Measurements from ENCODE around the gene NSUN3. TPM values are rescaled to one million over a fixed set of nuclear protein-coding genes. Genes with fewer than 3 reads are reported as not detected.

The NSUN3 gene
- polyA plus RNA-seq, 6 donors from 2014 or later = 12.0 to 17.9 (median 14.9) TPM

GRCh38 chr3:94115482-94115881 lies 52.6 kb downstream of the NSUN3 start:
- Mint-ChIP-seq H3K4me3 (no peak overlapping the region), H3K9me3 (no peaks in the 10 kb centered on the region), H3K27me3 (no peaks in the 10 kb centered on the region), H3K27ac (no peak overlapping the region), H3K36me3 (peaks cover 7 to 19% of the 10 kb centered on the region in 2 donors), H3K4me1 (no peaks in the 10 kb centered on the region)
- no peak for DNase-seq
- ATAC-seq (ENCODE audit: low read depth in 2 of 2) = no peak

GRCh38 chr3:94117729-94118128 lies 54.9 kb downstream of the NSUN3 start:
- no peak overlapping the region for H3K4me3 Mint-ChIP-seq
- no peak for DNase-seq
- H3K4me1 Mint-ChIP-seq = no peaks in the 10 kb centered on the region
- no peaks in the 10 kb centered on the region for H3K27me3 Mint-ChIP-seq
- peaks cover 0 to 9% of the 10 kb centered on the region in 2 donors for H3K36me3 Mint-ChIP-seq
- no peaks in the 10 kb centered on the region for H3K9me3 Mint-ChIP-seq
- ATAC-seq (ENCODE audit: low read depth in 2 of 2) = no peak
- peak overlapping the region in 1 of 6 donors; percentile 20 for H3K27ac Mint-ChIP-seq

GRCh38 chr3:94118390-94118789 lies 55.5 kb downstream of the NSUN3 start:
- no peaks in the 10 kb centered on the region for H3K27me3 Mint-ChIP-seq
- H3K4me1 Mint-ChIP-seq = peaks cover 0 to 5% (median 0%) of the 10 kb centered on the region in 3 donors
- no peaks in the 10 kb centered on the region for H3K9me3 Mint-ChIP-seq
- ATAC-seq (ENCODE audit: low read depth in 2 of 2) = no peak
- no peak for DNase-seq
- H3K27ac Mint-ChIP-seq = peak overlapping the region in 2 of 6 donors; percentile 6 to 9
- no peak overlapping the region for H3K4me3 Mint-ChIP-seq
- peaks cover 2 to 5% of the 10 kb centered on the region in 2 donors for H3K36me3 Mint-ChIP-seq

- DNase-seq (no peak), ATAC-seq (ENCODE audit: low read depth in 2 of 2) (no peak)
- Mint-ChIP-seq H3K27ac (no peak overlapping the region), H3K36me3 (peaks cover 7 to 19% of the 10 kb centered on the region in 2 donors), H3K9me3 (no peaks in the 10 kb centered on the region), H3K27me3 (no peaks in the 10 kb centered on the region), H3K4me1 (peaks cover 0 to 5% (median 0%) of the 10 kb centered on the region in 3 donors), H3K4me3 (no peak overlapping the region)
Measured at GRCh38 chr3:94121161-94121560, 58.3 kb downstream of the NSUN3 start.

- Mint-ChIP-seq H3K36me3 (peaks cover 17 to 26% of the 10 kb centered on the region in 2 donors), H3K4me1 (peaks cover 0 to 5% (median 0%) of the 10 kb centered on the region in 3 donors)
Measured at GRCh38 chr3:94127115-94127514, 64.3 kb downstream of the NSUN3 start.

GRCh38 chr3:94130690-94131089 lies 67.8 kb downstream of the NSUN3 start:
- ATAC-seq (ENCODE audit: low read depth in 2 of 2) = no peak
- Mint-ChIP-seq H3K27ac (no peak overlapping the region), H3K4me1 (no peaks in the 10 kb centered on the region), H3K36me3 (peaks cover 10 to 14% of the 10 kb centered on the region in 2 donors), H3K27me3 (no peaks in the 10 kb centered on the region), H3K9me3 (peaks cover 0 to 3% (median 0%) of the 10 kb centered on the region in 7 donors), H3K4me3 (no peak overlapping the region)
- DNase-seq = no peak

More at GRCh38 chr3:94127115-94127514, 64.3 kb downstream of the NSUN3 start:
- ATAC-seq (ENCODE audit: low read depth in 2 of 2) = no peak
- Mint-ChIP-seq H3K9me3 (no peaks in the 10 kb centered on the region), H3K4me3 (no peak overlapping the region), H3K27me3 (no peaks in the 10 kb centered on the region), H3K27ac (peak overlapping the region in 1 of 6 donors; percentile 7)
- DNase-seq = no peak

- no peaks in the 10 kb centered on the region for H3K27me3 Mint-ChIP-seq
- no peaks in the 10 kb centered on the region for H3K36me3 Mint-ChIP-seq
- ATAC-seq (ENCODE audit: low read depth in 2 of 2) (no peak), DNase-seq (no peak)
- H3K9me3 Mint-ChIP-seq = peaks cover 0 to 3% (median 0%) of the 10 kb centered on the region in 7 donors
- H3K4me1 Mint-ChIP-seq = no peaks in the 10 kb centered on the region
- no peak overlapping the region for H3K27ac Mint-ChIP-seq
- H3K4me3 Mint-ChIP-seq = no peak overlapping the region
Measured at GRCh38 chr3:94132777-94133176, 69.9 kb downstream of the NSUN3 start.

GRCh38 chr3:94136133-94136532 lies 73.3 kb downstream of the NSUN3 start:
- Mint-ChIP-seq H3K27me3 (peaks cover 0 to 3% (median 0%) of the 10 kb centered on the region in 3 donors), H3K4me1 (no peaks in the 10 kb centered on the region), H3K27ac (no peak overlapping the region), H3K9me3 (peaks cover 0 to 3% (median 0%) of the 10 kb centered on the region in 7 donors), H3K4me3 (no peak overlapping the region), H3K36me3 (no peaks in the 10 kb centered on the region)
- ATAC-seq (ENCODE audit: low read depth in 2 of 2) = no peak
- DNase-seq = no peak

- ATAC-seq (ENCODE audit: low read depth in 2 of 2) (no peak), DNase-seq (no peak)
- Mint-ChIP-seq H3K4me1 (no peaks in the 10 kb centered on the region), H3K27ac (no peak overlapping the region), H3K9me3 (peaks cover 0 to 3% (median 0%) of the 10 kb centered on the region in 7 donors), H3K27me3 (peaks cover 0 to 3% (median 0%) of the 10 kb centered on the region in 3 donors), H3K4me3 (peak overlapping the region in 1 of 8 donors; percentile 10), H3K36me3 (no peaks in the 10 kb centered on the region)
Measured at GRCh38 chr3:94137377-94137776, 74.5 kb downstream of the NSUN3 start.

- Mint-ChIP-seq H3K36me3 (no peaks in the 10 kb centered on the region), H3K4me1 (no peaks in the 10 kb centered on the region), H3K9me3 (peaks cover 0 to 1% (median 0%) of the 10 kb centered on the region in 7 donors), H3K27ac (no peak overlapping the region), H3K4me3 (no peak overlapping the region), H3K27me3 (peaks cover 0 to 5% (median 4%) of the 10 kb centered on the region in 3 donors)
- ATAC-seq (ENCODE audit: low read depth in 2 of 2) (no peak), DNase-seq (no peak)
Measured at GRCh38 chr3:94146455-94146854, 83.6 kb downstream of the NSUN3 start.

GRCh38 chr3:94147012-94147411 lies 84.2 kb downstream of the NSUN3 start:
- peaks cover 0 to 6% (median 0%) of the 10 kb centered on the region in 7 donors for H3K9me3 Mint-ChIP-seq
- H3K4me1 Mint-ChIP-seq = no peaks in the 10 kb centered on the region
- H3K27ac Mint-ChIP-seq = no peak overlapping the region
- ATAC-seq (ENCODE audit: low read depth in 2 of 2) = no peak
- peaks cover 0 to 5% (median 4%) of the 10 kb centered on the region in 3 donors for H3K27me3 Mint-ChIP-seq
- no peak for DNase-seq
- no peak overlapping the region for H3K4me3 Mint-ChIP-seq
- no peaks in the 10 kb centered on the region for H3K36me3 Mint-ChIP-seq

GRCh38 chr3:94150113-94150512 lies 87.3 kb downstream of the NSUN3 start:
- Mint-ChIP-seq H3K9me3 (peaks cover 0 to 6% (median 0%) of the 10 kb centered on the region in 7 donors), H3K4me3 (no peak overlapping the region), H3K36me3 (no peaks in the 10 kb centered on the region), H3K27me3 (peaks cover 0 to 8% (median 5%) of the 10 kb centered on the region in 3 donors), H3K27ac (no peak overlapping the region), H3K4me1 (no peaks in the 10 kb centered on the region)
- DNase-seq = no peak
- no peak for ATAC-seq (ENCODE audit: low read depth in 2 of 2)

- Mint-ChIP-seq H3K4me1 (no peaks in the 10 kb centered on the region), H3K9me3 (peaks cover 0 to 3% (median 0%) of the 10 kb centered on the region in 7 donors), H3K4me3 (no peak overlapping the region), H3K27ac (no peak overlapping the region), H3K36me3 (no peaks in the 10 kb centered on the region), H3K27me3 (peaks cover 0 to 7% (median 0%) of the 10 kb centered on the region in 3 donors)
- DNase-seq (no peak), ATAC-seq (ENCODE audit: low read depth in 2 of 2) (no peak)
Measured at GRCh38 chr3:94156626-94157025, 93.8 kb downstream of the NSUN3 start.

- Mint-ChIP-seq H3K27ac (no peak overlapping the region), H3K4me1 (no peaks in the 10 kb centered on the region), H3K4me3 (no peak overlapping the region), H3K36me3 (no peaks in the 10 kb centered on the region), H3K27me3 (peaks cover 0 to 4% (median 0%) of the 10 kb centered on the region in 3 donors), H3K9me3 (peaks cover 0 to 3% (median 0%) of the 10 kb centered on the region in 7 donors)
- ATAC-seq (ENCODE audit: low read depth in 2 of 2) (no peak), DNase-seq (no peak)
Measured at GRCh38 chr3:94158512-94158911, 95.7 kb downstream of the NSUN3 start.

Data from naive B cell (primary cell).